Measurements from ENCODE around the gene EIF1.
"Not testable (repeated sequence)": the region's sequence is repeated elsewhere in the genome, so short reads cannot be mapped to it uniquely, and the experiment has no call there.

The EIF1 gene

GRCh38 chr17:41682631-41683030, 6.1 kb upstream of the EIF1 start:
- no peak for DNase-seq (ENCODE audit: low read depth in 2 of 2)
- H3K4me3 ChIP-seq (replicated peaks in 1 of 2; ENCODE audit: low read depth in 2 of 2, low read length in 2 of 2): no peak overlapping the region
- TF ChIP-seq, protein P1, sequence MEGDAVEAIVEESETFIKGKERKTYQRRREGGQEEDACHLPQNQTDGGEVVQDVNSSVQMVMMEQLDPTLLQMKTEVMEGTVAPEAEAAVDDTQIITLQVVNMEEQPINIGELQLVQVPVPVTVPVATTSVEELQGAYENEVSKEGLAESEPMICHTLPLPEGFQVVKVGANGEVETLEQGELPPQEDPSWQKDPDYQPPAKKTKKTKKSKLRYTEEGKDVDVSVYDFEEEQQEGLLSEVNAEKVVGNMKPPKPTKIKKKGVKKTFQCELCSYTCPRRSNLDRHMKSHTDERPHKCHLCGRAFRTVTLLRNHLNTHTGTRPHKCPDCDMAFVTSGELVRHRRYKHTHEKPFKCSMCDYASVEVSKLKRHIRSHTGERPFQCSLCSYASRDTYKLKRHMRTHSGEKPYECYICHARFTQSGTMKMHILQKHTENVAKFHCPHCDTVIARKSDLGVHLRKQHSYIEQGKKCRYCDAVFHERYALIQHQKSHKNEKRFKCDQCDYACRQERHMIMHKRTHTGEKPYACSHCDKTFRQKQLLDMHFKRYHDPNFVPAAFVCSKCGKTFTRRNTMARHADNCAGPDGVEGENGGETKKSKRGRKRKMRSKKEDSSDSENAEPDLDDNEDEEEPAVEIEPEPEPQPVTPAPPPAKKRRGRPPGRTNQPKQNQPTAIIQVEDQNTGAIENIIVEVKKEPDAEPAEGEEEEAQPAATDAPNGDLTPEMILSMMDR (IDR thresholded peaks at IDR 0.05; ENCODE audit: low read depth, low read length): no peak

- TF ChIP-seq, protein P1 (IDR thresholded peaks at IDR 0.05; ENCODE audit: low read depth, low read length): no peak
- no peak for DNase-seq (ENCODE audit: low read depth in 2 of 2)
- H3K4me3 ChIP-seq (replicated peaks in 1 of 2; ENCODE audit: low read depth in 2 of 2, low read length in 2 of 2): no peak overlapping the region
Measured at GRCh38 chr17:41683441-41684007, 5.2 kb upstream of the EIF1 start.

DNA sequence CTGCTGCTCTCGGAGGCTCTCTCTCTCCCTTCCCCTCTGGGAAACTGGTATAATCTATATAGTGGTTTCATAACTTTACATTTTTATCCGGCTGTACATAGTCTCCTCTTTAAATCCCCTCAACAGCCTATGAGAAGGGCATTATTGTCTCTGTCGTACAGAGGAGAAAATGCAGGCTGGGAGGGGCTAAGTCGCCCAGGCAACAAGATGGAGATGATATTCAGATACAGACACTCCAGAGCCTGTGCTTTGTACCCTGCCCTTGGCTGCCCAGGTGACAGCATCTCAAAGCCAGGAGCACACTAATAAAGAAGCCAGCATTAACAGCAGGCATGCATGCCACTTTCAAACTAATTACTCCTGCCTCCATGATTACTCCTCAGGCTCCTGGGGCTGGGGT, 4.7 kb upstream of the EIF1 start:
- TF ChIP-seq, protein P1 (IDR thresholded peaks at IDR 0.05; ENCODE audit: low read depth, low read length): no peak
- no peak overlapping the region for H3K4me3 ChIP-seq (replicated peaks in 1 of 2; ENCODE audit: low read depth in 2 of 2, low read length in 2 of 2)
- DNase-seq (ENCODE audit: low read depth in 2 of 2): no peak

- not testable (repeated sequence) for H3K4me3 ChIP-seq (replicated peaks in 1 of 2; ENCODE audit: low read depth in 2 of 2, low read length in 2 of 2); DNase-seq (ENCODE audit: low read depth in 2 of 2)
Measured at GRCh38 chr17:41685753-41686152, 2.9 kb upstream of the EIF1 start.

GRCh38 chr17:41686281-41686680, 2.4 kb upstream of the EIF1 start:
- H3K4me3 ChIP-seq (replicated peaks in 1 of 2; ENCODE audit: low read depth in 2 of 2, low read length in 2 of 2): no peak overlapping the region
- TF ChIP-seq, protein P1 (IDR thresholded peaks at IDR 0.05; ENCODE audit: low read depth, low read length): no peak
- DNase-seq (ENCODE audit: low read depth in 2 of 2): no peak

DNA sequence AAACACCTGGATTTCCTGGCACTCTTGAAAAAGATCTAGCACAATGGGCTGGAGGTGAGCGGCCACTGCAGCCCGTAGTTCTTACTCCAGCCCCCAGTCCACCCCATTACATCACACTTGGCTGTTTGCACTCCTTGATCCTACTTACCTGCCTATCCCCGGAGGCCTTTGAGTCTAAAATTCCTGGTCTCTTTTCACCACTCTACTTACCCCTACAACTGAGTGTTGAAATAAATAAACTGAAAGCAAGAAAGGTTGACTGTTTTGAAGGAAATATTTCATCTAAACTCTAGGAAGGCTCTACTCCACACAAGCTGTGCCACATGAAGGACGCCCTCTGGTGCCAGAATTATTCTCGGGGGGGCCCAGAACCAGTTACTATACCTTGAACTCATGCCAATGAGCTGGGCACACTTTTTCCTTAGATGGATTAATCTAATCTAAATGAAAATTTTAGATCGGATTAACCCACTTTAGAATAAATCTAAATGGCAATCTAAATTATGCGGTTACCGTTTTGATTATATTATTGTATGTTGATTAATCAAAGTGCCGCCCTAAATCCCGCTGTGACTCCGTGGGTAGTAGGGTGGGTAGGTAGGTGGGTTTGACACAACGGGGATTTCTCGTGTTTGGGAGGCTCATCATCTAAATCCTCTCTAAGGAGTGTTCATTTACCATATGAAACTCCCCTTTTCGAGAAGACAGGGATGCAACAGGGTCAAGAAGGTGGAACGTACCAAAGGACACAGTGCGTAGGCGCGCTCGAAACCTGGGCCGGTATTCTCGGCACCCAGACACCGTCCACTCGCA, 651 bp upstream of the EIF1 start:
- DNase-seq (ENCODE audit: low read depth in 2 of 2): peak in 1 of 2 donors; percentile 53
- TF ChIP-seq, protein P1 (IDR thresholded peaks at IDR 0.05; ENCODE audit: low read depth, low read length): no peak
- peak overlapping the region; percentile 56 to 64 for H3K4me3 ChIP-seq (replicated peaks in 1 of 2; ENCODE audit: low read depth in 2 of 2, low read length in 2 of 2)

DNA sequence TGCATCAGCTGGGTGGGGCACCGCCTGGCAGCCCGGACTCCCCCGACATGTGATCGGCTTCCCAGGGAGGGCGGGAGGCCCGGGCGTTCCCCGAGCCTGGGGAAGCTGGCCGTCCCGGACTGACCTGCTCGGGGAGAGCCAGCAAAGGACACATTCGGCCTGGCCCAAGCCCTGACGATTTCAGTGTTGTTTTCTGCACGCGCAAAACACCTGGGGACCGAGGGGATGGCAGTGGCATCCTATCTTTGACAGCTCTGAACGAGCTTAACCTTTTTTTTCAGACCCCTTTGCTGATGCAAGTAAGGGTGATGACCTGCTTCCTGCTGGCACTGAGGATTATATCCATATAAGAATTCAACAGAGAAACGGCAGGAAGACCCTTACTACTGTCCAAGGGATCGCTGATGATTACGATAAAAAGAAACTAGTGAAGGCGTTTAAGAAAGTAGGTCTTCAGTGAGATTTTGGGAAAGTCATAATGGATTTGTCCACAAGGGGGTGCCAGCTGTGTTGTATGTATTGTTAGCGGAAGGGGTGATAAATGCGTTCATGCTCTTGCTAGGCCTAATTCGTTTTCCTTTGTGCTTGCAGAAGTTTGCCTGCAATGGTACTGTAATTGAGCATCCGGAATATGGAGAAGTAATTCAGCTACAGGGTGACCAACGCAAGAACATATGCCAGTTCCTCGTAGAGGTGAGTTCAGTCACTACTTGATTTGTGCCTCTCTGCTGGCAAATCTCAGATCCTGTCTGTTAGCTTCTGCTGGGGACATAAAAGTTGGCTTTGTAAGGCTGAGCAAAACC, 1.0 kb downstream of the EIF1 start:
- H3K4me3 ChIP-seq (replicated peaks in 1 of 2; ENCODE audit: low read depth in 2 of 2, low read length in 2 of 2): peak overlapping the region; percentile 84 to 92
- DNase-seq (ENCODE audit: low read depth in 2 of 2): peak; percentile 78 to 80
- TF ChIP-seq, protein P1 (IDR thresholded peaks at IDR 0.05; ENCODE audit: low read depth, low read length): peak; percentile 59

Measured in cardiac fibroblast (primary cell).